ENCODE measurements around the gene C1orf174.

The C1orf174 gene

DNA sequence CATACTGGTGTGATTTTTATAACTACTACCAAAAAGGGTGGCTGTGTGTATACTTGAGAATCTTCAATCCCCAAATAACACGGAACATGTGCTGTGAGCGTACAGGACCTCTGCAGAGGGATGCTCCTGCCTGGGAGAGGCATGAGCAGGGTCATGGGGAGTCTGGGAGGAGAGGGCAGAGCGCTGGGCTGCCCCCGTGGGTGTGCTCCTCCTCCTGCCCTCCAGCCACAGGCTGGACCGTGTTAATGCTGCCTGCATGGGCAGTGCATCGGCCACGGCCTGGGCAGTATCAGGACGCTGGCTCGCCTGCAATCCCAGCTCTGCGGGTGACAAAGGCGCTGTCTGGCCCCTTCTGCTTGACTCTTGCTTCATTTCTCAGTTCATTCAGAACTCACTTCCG lies 49.2 kb downstream of the C1orf174 start:
- Histone ChIP-seq H3K4me3 (no peak overlapping the region), H3K36me3 (replicated peaks) (peaks cover 8% of the 10 kb centered on the region), H3K27me3 (ENCODE audit: low read depth) (no peaks in the 10 kb centered on the region), H3K9me3 (no peaks in the 10 kb centered on the region), H3K4me1 (peaks cover 2% of the 10 kb centered on the region; the same call in 1 of the 2 replicates)
- in situ Hi-C loops (cut with MboI; ENCODE audit: low sequenced_read_pairs), result no loop called here
- DNase-seq (ENCODE audit: low spot score in 2 of 2), result no peak

DNA sequence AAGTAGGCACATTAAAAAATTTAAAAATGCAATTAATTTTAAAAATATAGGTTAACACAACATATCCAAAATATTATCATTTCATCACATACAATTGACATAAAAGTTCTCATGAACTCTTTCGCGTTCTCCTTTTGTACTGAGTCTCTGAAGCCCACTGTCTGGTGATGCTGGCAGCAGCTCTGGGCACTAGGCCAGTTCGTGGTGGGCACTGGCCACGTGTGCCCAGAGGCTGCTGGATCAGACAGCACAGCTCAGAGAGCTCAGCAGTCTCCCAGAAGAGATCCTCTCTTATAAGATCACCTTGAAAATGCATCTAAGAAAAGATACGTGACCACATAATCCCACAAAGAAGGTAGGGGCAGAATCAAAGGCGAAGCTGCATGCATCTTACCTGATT lies 53.0 kb downstream of the C1orf174 start:
- Histone ChIP-seq H3K4me1 (no peaks in the 10 kb centered on the region; the same call in 1 of the 2 replicates), H3K9me3 (no peaks in the 10 kb centered on the region), H3K36me3 (replicated peaks) (peaks cover 16% of the 10 kb centered on the region), H3K27me3 (ENCODE audit: low read depth) (no peaks in the 10 kb centered on the region), H3K4me3 (no peak overlapping the region)
- in situ Hi-C loops (cut with MboI; ENCODE audit: low sequenced_read_pairs), result no loop called here
- DNase-seq (ENCODE audit: low spot score in 2 of 2), result no peak

DNA sequence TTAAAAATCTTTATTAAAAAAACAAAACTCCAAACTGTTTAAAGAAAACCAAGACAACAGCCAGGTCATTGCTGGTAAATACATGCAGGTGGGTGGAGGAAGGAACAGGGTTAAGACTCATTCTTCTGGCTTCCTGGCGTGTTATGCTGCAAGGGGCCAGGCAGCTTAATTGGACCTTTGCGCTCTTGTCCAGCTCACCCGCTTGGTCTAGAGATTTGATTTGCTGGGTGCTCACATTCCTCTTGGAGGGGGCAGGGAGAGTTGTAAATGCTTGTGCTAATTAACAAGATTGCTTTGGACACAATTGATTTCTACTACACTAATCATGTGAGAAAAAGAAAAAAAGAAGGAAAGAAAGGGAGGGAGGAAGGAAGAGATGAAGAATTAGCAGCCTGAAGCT lies 53.5 kb downstream of the C1orf174 start:
- in situ Hi-C loops (cut with MboI; ENCODE audit: low sequenced_read_pairs), result no loop called here
- DNase-seq (ENCODE audit: low spot score in 2 of 2), result no peak
- no peak overlapping the region for H3K4me3 ChIP-seq
- peaks cover 16% of the 10 kb centered on the region for H3K36me3 ChIP-seq (replicated peaks)
- H3K4me1 ChIP-seq, result no peaks in the 10 kb centered on the region; the same call in 1 of the 2 replicates
- H3K27me3 ChIP-seq (ENCODE audit: low read depth), result no peaks in the 10 kb centered on the region
- no peaks in the 10 kb centered on the region for H3K9me3 ChIP-seq

DNA sequence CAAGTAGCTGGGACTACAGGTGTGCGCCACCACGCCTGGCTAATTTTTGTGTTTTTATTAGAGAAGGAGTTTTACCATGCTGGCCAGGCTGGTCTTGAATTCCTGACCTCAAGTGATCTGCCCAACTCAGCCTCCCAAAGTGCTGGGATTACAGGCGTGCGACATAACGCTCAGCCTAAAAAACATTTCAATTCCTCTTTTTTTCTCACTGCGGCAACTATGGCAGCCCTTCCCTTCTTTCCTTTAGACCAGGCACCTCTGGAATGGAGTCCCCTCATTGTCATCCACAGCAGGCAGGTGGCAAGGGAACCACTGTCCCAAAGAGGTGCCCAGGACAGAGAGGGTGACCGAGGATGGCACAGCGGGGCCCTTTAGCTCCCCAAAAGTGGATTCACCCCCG lies 57.2 kb downstream of the C1orf174 start:
- no peaks in the 10 kb centered on the region for H3K27me3 ChIP-seq (ENCODE audit: low read depth)
- H3K36me3 ChIP-seq (replicated peaks), result peaks cover 11% of the 10 kb centered on the region
- H3K9me3 ChIP-seq, result no peaks in the 10 kb centered on the region
- in situ Hi-C loops (cut with MboI; ENCODE audit: low sequenced_read_pairs), result no loop called here
- no peaks in the 10 kb centered on the region; the same call in 1 of the 2 replicates for H3K4me1 ChIP-seq
- no peak overlapping the region for H3K4me3 ChIP-seq
- no peak for DNase-seq (ENCODE audit: low spot score in 2 of 2)

DNA sequence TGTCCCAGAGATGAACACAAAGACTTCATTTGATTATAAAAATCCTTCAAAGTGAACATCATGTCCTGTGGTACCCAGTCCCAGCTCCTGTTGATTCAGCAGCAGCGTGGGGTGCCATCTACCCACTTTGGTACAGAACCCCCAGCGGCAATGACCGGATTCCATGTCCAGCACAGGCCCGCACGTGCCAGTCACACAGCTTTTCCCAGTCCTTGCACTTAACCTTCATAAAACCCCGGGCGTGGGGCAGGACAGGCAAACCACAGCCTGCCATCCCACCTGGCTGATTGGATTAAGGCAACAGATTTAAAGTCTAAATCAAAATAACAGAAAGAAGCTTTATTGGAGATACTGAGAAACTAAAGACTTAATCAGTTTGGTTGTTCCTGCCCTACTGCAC lies 58.6 kb downstream of the C1orf174 start:
- DNase-seq (ENCODE audit: low spot score in 2 of 2), result no peak
- H3K9me3 ChIP-seq, result no peaks in the 10 kb centered on the region
- in situ Hi-C loops (cut with MboI; ENCODE audit: low sequenced_read_pairs), result no loop called here
- no peaks in the 10 kb centered on the region for H3K27me3 ChIP-seq (ENCODE audit: low read depth)
- peaks cover 8% of the 10 kb centered on the region for H3K36me3 ChIP-seq (replicated peaks)
- H3K4me3 ChIP-seq, result no peak overlapping the region
- no peaks in the 10 kb centered on the region; the same call in 1 of the 2 replicates for H3K4me1 ChIP-seq
